CD4-positive, alpha-beta T cell treated with Interleukin-21 for 1 hour (primary cell): ENCODE data around the gene GMDS.

Experiments
- DNase-seq: peaks from one replicate; pipeline ENCODE4 v3.0.0-alpha.2; 2020

GMDS gene

DNA sequence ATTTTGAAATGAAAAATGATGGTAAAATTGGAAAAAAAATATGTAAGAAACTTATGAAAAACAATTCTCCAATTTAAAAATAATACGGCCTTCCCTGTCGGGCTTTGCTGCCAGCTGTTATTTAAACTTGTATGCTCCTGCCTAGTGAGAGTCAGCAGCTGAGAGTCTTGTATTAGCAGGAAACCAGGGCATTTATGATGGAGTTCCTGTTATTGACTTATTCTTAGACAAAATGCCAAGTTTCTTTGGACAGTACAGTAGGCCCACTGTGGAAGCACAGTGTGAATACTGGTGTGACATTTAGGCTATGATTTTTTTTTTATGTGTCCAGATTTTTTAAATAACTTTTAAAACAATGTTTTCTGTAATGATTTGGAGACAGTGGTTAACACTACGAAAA lies 42.1 kb downstream of the GMDS start:
- DNase-seq = no peak

DNA sequence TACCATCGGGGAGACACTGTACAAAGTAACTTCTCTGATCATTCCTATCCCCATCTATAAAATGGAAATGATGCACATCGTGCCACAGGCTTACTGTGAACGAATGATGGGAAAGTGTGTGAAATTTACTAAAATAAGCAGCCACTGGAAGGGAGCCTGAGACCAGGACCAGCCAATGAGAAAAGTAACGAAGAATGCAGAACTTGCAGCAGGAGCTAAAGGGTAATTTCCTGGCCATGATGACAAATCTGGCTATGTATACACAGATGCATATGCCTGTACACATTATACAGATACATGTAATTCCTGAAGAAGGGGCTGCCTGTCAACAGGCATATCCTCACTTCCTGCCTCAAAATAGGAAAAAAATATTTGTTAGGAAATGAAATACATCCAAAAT lies 47.4 kb downstream of the GMDS start:
- DNase-seq = no peak

DNA sequence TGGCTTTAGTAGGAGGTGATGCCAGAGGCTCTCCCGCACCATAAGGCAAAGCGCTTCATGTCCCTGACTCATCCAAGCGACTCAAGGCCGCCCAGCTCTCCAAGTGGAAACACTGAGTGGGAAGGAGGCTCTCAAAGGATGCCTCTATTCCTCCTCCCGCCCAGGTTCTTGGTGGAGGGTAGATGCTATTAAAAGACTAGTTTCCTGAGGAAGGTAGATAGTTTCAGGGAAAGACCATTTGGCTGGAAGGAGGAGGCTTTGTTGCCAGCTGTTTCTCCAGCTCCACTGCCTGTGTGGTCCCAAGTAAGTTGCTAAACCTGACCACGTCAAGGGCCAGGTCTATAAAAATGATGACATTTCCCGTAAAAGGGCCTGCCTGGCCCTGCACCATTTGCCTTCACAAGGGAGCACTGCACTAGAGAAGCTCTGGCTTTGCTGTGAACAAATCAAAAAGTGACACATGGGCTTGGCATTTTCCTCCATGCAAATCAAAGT lies 48.2 kb downstream of the GMDS start:
- no peak for DNase-seq

DNA sequence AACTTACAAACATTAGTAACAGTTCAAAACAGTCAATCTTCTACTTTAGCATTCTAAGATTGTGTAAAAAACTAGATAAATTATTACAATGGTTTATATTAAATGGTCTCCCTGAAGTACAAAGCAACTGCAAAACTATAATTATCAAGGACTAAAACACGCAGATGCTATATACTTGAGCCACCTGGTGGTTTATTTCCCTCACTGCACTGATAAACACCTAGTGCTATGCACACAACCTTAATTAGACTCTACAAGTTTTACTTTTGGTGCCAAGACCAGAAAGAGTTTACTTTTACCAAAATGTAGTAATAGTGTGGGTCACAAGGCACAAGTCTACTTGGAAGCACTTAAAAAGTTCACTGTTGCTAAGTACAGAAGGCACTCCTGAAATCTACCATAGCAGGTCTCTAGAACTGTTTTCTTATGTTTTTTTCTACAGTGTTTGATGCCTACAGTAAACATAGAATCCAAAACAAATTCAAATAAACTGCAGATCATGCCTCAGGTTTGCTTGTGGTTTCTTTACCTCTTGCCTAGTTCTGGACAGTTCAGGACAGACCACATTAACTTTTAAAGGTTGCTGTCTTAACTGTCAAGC lies 49.2 kb downstream of the GMDS start:
- peak; percentile 59 for DNase-seq

DNA sequence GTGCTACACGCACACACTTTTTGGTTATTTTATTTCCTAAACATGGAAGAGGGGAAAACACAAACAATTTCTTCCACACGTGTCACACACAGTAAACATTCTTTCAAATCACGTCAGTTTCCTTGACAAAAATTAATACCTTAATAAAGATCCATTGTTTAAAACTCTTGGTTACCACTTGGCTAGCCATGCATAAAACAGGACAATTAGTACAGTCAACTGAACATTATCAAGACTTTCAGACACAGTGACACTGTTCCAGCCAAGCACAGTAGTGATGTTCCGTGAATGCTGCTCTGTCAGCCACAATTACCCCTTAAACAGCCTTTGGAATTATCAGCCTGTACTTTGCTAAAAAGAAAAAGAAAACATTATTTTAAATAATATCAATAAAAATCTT lies 50.8 kb downstream of the GMDS start:
- DNase-seq = no peak

GRCh38 chr6:2193931-2194330 lies 51.5 kb downstream of the GMDS start:
- DNase-seq = no peak

GRCh38 chr6:2192976-2193375 lies 52.4 kb downstream of the GMDS start:
- no peak for DNase-seq

- DNase-seq = no peak
Observed at GRCh38 chr6:2191390-2191740, 54.0 kb downstream of the GMDS start.

GRCh38 chr6:2190661-2191389 lies 54.6 kb downstream of the GMDS start:
- no peak for DNase-seq

GRCh38 chr6:2188856-2189384 lies 56.5 kb downstream of the GMDS start:
- DNase-seq = no peak

DNA sequence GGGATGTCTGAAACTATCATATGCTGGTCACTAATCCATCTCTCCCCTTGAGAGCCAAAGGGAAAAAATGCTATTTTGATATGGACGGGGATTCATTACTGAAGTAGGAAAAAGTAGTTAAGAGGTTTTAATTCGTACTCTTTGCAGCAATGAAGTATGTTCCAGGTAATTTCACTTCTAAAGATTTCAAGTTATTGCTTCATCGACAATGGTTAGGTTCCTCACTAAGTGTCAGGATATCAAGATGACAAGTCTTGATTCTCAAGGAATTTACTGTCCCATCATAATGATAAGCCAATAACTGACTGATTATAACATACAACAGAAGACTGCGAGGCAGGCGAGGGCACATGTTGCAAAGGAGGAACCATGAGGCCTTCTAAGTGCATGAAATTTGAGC lies 57.0 kb downstream of the GMDS start:
- no peak for DNase-seq

- DNase-seq = no peak
Observed at GRCh38 chr6:2187826-2188225, 57.6 kb downstream of the GMDS start.

- DNase-seq = no peak
Observed at GRCh38 chr6:2186516-2186915, 58.9 kb downstream of the GMDS start.

DNA sequence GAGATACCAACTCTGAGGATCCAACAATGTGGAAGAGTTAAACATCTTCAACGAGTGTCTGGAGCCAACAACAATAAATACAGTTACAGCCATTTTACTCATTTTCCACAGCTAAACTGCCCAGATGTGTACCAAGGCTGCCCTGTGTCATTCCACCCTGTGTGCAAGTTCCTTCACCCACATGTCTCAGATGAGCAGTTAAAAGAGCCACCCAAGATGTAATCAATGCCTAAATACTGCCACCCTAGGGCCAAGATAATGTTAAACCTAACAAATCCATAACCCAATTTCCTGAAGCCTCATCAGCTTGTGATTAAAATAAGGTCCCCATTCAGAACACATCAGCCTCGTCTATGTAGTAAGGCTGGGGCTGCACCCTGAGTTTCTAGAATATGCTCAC lies 59.9 kb downstream of the GMDS start:
- DNase-seq = no peak

- no peak for DNase-seq
Observed at GRCh38 chr6:2184700-2185455, 60.5 kb downstream of the GMDS start.

GRCh38 chr6:2183752-2184151 lies 61.7 kb downstream of the GMDS start:
- DNase-seq = no peak

DNA sequence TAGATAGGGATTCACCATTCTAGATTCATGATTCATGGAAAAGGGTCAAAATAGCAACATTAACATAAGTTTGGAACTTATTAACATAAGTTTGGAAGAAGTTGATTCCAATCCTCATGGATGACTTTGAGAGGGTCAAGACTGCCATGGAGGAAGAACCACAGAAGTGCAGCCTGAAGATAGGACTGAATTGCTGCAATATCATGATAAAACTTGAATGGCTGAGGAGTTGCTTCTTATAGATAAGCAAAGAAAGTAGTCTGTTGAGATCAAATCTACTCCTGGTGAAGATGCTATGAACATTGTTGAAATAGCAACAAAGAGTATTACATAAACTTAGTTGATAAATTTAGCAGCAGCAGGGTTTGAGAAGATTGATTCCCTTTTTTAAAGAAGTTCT lies 62.2 kb downstream of the GMDS start:
- DNase-seq = no peak

GRCh38 chr6:2182251-2182650 lies 63.2 kb downstream of the GMDS start:
- no peak for DNase-seq

DNA sequence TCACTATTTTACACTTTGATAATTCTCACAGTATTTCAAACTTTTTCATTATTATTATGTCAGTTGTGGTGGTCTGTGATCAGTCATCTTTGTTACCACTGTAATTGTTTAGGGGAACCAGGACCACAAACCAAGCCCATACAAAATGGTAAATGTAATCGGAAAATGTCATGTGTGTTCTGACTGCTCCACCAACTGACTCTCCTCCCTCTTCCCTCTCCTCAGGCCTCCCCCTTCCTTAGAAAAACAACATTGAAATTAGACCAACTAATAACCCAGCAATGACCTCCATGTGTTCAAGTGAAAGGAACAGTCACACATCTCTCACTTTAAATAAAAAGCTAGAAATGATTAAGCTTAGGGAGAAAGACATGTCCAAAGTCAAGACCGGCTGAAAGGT lies 63.8 kb downstream of the GMDS start:
- no peak for DNase-seq

DNA sequence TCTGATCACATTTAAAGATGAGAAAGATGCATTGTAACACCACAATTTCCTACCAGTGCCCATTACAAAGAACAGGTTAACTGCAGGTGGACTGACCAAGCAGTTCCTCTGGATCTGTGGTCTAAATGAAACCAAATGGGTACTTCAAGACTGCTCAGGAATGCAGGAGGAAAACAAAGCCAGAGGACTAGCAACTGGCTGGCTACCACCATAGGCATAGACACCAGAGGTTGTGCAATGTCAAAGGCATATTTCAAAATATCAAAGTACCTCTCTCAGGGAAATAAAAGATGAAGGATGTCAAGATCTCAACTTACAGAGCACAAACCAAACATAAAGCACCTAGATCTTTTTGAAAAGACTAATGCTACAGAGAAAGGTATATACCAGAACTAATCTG lies 65.5 kb downstream of the GMDS start:
- DNase-seq = no peak

GRCh38 chr6:2179241-2179640 lies 66.2 kb downstream of the GMDS start:
- DNase-seq = no peak

- DNase-seq = no peak
Observed at GRCh38 chr6:2178125-2178524, 67.3 kb downstream of the GMDS start.

DNA sequence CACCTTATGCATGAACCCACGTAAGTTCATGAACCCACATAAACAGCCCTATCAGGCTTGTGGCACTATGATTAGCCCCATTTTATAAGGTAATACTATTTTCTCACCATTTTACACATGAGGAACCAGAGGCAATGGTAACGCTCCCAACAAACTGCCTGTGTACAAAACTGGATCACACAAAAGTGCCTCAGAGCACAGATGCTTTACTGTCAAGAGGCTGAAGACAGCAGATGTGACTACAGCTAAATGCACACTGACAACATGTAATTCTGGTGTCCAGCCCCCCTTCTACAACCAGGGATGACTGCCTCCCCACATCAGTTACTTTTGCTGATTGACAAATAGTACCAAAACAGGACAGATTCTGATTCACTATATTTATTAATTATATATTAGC lies 69.6 kb downstream of the GMDS start:
- no peak for DNase-seq
